Osteocyte (in vitro differentiated cells): ENCODE results near the gene PPL. TPM values are rescaled to one million over a fixed set of nuclear protein-coding genes. Genes with fewer than 3 reads are reported as not detected.

Experiments used
- DNase-seq: peaks from one replicate; pipeline ENCODE4 v3.0.0; 2021; ENCODE audit warnings: mixed read lengths; ENCODE audit not compliant: unreplicated experiment; ENCODE audit errors: extremely low spot score
- H3K27ac Mint-ChIP-seq: one replicate; pipeline ENCODE4 v1.8.0; 2021; ENCODE audit warnings: mild to moderate bottlenecking, mixed read lengths; ENCODE audit not compliant: unreplicated experiment
- H3K27me3 Mint-ChIP-seq: one replicate; pipeline ENCODE4 v1.8.0; 2021; ENCODE audit warnings: mixed read lengths; ENCODE audit not compliant: unreplicated experiment
- H3K36me3 Mint-ChIP-seq: one replicate; pipeline ENCODE4 v1.8.0; 2021; ENCODE audit warnings: mixed read lengths; ENCODE audit not compliant: unreplicated experiment
- H3K4me1 Mint-ChIP-seq: one replicate; pipeline ENCODE4 v1.8.0; 2021; ENCODE audit warnings: mixed read lengths; ENCODE audit not compliant: unreplicated experiment
- H3K4me3 Mint-ChIP-seq: one replicate; pipeline ENCODE4 v1.8.0; 2021; ENCODE audit warnings: mild to moderate bottlenecking, moderate library complexity, mixed read lengths; ENCODE audit not compliant: unreplicated experiment
- H3K9me3 Mint-ChIP-seq: one replicate; pipeline ENCODE4 v1.8.0; 2021; ENCODE audit warnings: mixed read lengths; ENCODE audit not compliant: unreplicated experiment
- CTCF ChIP-seq: fragments of 200-600 bp; sonication (generic); IDR thresholded peaks from 2 replicates; pipeline ENCODE4 v1.5.0; 2021; ENCODE audit warnings: antibody characterized with exemption, mild to moderate bottlenecking, moderate library complexity
- total RNA-seq: library from RNA; stranded (reverse); gene quantifications from 2 replicates; pipeline ENCODE4 v1.2.1, GENCODE V29; 2021

Gene PPL
- total RNA-seq, 1 donor from 2014 or later, result 10.3 TPM

- Mint-ChIP-seq H3K27me3 (no peaks in the 10 kb centered on the region), H3K36me3 (peaks cover 18% of the 10 kb centered on the region), H3K27ac (peak within 1 kb of the TSS; percentile 89), H3K4me1 (peaks cover 52% of the 10 kb centered on the region), H3K4me3 (peak within 1 kb of the TSS; percentile 86), H3K9me3 (no peaks in the 10 kb centered on the region)
- DNase-seq, result peak; percentile 100
- no peak for TF ChIP-seq CTCF
Observed at GRCh38 chr16:4846901-4847773, 89.8 kb downstream of the PPL start, which contains the start of the genes GLYR1 and UBN1. GLYR1 (minus strand) TSS chr16:4847288; CDS start chr16:4847265, 23 bp downstream. UBN1 (plus strand) TSS chr16:4847481; CDS start chr16:4852918, 5,437 bp downstream.

GRCh38 chr16:4846503-4846900, 90.4 kb downstream of the PPL start:
- Mint-ChIP-seq H3K27ac (peak overlapping the region; percentile 85), H3K4me3 (peak overlapping the region; percentile 86), H3K9me3 (no peaks in the 10 kb centered on the region), H3K27me3 (no peaks in the 10 kb centered on the region), H3K36me3 (peaks cover 18% of the 10 kb centered on the region), H3K4me1 (peaks cover 47% of the 10 kb centered on the region)
- no peak for DNase-seq
- TF ChIP-seq CTCF, result no peak

GRCh38 chr16:4840984-4841383, 96.0 kb downstream of the PPL start:
- no peaks in the 10 kb centered on the region for H3K9me3 Mint-ChIP-seq
- TF ChIP-seq CTCF, result no peak
- no peaks in the 10 kb centered on the region for H3K27me3 Mint-ChIP-seq
- peaks cover 7% of the 10 kb centered on the region for H3K4me1 Mint-ChIP-seq
- no peak overlapping the region for H3K4me3 Mint-ChIP-seq
- DNase-seq, result no peak
- no peak overlapping the region for H3K27ac Mint-ChIP-seq
- H3K36me3 Mint-ChIP-seq, result peaks cover 45% of the 10 kb centered on the region

GRCh38 chr16:4839942-4840341, 97.0 kb downstream of the PPL start:
- Mint-ChIP-seq H3K27me3 (no peaks in the 10 kb centered on the region), H3K27ac (no peak overlapping the region), H3K36me3 (peaks cover 41% of the 10 kb centered on the region), H3K9me3 (no peaks in the 10 kb centered on the region), H3K4me1 (no peaks in the 10 kb centered on the region), H3K4me3 (no peak overlapping the region)
- TF ChIP-seq CTCF, result no peak
- DNase-seq, result no peak

DNA sequence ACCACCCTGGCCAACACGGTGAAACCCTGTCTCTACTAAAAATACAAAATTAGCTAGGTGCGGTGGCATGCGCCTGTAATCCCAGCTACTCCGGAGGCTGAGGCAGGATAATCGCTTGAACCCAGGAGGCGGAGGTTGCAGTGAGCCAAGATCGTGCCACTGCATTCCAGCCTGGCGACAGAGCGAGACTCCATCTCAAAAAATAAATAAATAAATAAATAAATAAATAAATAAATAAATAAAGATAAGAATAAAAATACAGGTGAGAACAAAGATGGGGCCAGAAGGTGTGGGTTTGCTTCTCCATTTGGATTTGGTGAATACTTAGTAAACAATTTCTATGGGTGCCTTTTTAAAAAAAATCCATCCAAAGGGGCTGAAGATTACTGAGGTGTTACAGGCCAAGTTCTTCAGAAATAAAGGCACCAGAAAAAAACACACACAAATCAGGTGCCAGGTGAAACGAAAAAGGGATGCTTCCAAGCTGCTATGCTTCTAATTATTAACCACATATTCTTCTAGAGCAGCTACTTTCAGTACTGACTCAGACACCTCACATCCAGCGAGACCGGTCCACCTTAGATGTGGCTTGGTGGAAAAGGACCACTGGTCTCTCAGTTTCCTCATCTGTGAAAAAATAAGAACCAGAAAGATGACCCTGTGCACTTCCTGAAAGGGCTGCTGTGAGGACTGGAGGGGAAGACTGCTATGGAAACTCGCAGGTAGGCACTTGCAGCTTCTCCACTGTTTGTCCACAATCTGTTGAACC, 99.0 kb downstream of the PPL start:
- no peaks in the 10 kb centered on the region for H3K4me1 Mint-ChIP-seq
- no peak for DNase-seq
- H3K36me3 Mint-ChIP-seq, result peaks cover 28% of the 10 kb centered on the region
- TF ChIP-seq CTCF, result no peak
- no peaks in the 10 kb centered on the region for H3K27me3 Mint-ChIP-seq
- no peaks in the 10 kb centered on the region for H3K9me3 Mint-ChIP-seq
- H3K27ac Mint-ChIP-seq, result no peak overlapping the region
- no peak overlapping the region for H3K4me3 Mint-ChIP-seq
